NCI-H2107 (cell line): ENCODE results near the gene PCNX1.
"Not testable (repeated sequence)": the region's sequence is repeated elsewhere in the genome, so short reads cannot be mapped to it uniquely, and the experiment has no call there.

ENCODE experiments used
- DNase-seq: peaks from one replicate; lab custom pipeline; 2025; lab: John Stamatoyannopoulos, UW

The PCNX1 gene

GRCh38 chr14:70907176-70907995 lies at the start of gene PCNX1:
Gene PCNX1 (plus strand): TSS chr14:70907459. CDS start chr14:70907851, 392 bp downstream.
- DNase-seq = peak; percentile 94

GRCh38 chr14:70857496-70857890 lies 49.8 kb upstream of the PCNX1 start:
- DNase-seq = no peak

GRCh38 chr14:70858641-70859040 lies 48.6 kb upstream of the PCNX1 start:
- no peak for DNase-seq

GRCh38 chr14:70866992-70867391 lies 40.3 kb upstream of the PCNX1 start:
- not testable (repeated sequence) for DNase-seq

GRCh38 chr14:70871001-70871400 lies 36.3 kb upstream of the PCNX1 start:
- no peak for DNase-seq

- no peak for DNase-seq
These were observed 35.2 kb upstream of the PCNX1 start for GRCh38 chr14:70871863-70872677.

- no peak for DNase-seq
These were observed 34.6 kb upstream of the PCNX1 start for GRCh38 chr14:70872678-70873020.

- no peak for DNase-seq
These were observed 33.6 kb upstream of the PCNX1 start for GRCh38 chr14:70873627-70874026.

GRCh38 chr14:70875811-70876460 lies 31.3 kb upstream of the PCNX1 start:
- DNase-seq = not testable (repeated sequence)

- no peak for DNase-seq
These were observed 27.8 kb upstream of the PCNX1 start for GRCh38 chr14:70879448-70879847.

GRCh38 chr14:70880888-70881287 lies 26.4 kb upstream of the PCNX1 start:
- not testable (repeated sequence) for DNase-seq

GRCh38 chr14:70881549-70882177 lies 25.6 kb upstream of the PCNX1 start:
- DNase-seq = no peak

- no peak for DNase-seq
These were observed 24.3 kb upstream of the PCNX1 start for GRCh38 chr14:70882776-70883492.

GRCh38 chr14:70884595-70885342 lies 22.5 kb upstream of the PCNX1 start:
- no peak for DNase-seq

GRCh38 chr14:70885343-70886022 lies 21.8 kb upstream of the PCNX1 start:
- DNase-seq = no peak

- DNase-seq = no peak
These were observed 20.6 kb upstream of the PCNX1 start for GRCh38 chr14:70886421-70887206.

GRCh38 chr14:70887207-70887681 lies 20.0 kb upstream of the PCNX1 start:
- no peak for DNase-seq

- no peak for DNase-seq
These were observed 19.3 kb upstream of the PCNX1 start for GRCh38 chr14:70887737-70888499.
